Subcutaneous adipose tissue (tissue), 4 donors: ENCODE measurements around the gene C1GALT1. TPM values are rescaled to one million over a fixed set of nuclear protein-coding genes. Genes with fewer than 3 reads are reported as not detected.

Experiments
- total RNA-seq, 4 donors: library from RNA; depleted of rRNA; stranded (reverse); fragments of >200 nt; gene quantifications; one replicate each; pipeline ENCODE4 v1.1.0, GENCODE V29; 2016
- TF ChIP-seq, protein P1 (sequence below): fragments of 450-650 bp; IDR thresholded peaks from one replicate; pipeline ENCODE4 v1.5.1; 2016; ENCODE audit warnings: low read depth, mild to moderate bottlenecking, control low read depth, antibody characterized with exemption, moderate library complexity

The C1GALT1 gene
- total RNA-seq, 4 donors from 2014 or later = 21.3 to 37.7 (median 33.4) TPM

- TF ChIP-seq, protein P1, sequence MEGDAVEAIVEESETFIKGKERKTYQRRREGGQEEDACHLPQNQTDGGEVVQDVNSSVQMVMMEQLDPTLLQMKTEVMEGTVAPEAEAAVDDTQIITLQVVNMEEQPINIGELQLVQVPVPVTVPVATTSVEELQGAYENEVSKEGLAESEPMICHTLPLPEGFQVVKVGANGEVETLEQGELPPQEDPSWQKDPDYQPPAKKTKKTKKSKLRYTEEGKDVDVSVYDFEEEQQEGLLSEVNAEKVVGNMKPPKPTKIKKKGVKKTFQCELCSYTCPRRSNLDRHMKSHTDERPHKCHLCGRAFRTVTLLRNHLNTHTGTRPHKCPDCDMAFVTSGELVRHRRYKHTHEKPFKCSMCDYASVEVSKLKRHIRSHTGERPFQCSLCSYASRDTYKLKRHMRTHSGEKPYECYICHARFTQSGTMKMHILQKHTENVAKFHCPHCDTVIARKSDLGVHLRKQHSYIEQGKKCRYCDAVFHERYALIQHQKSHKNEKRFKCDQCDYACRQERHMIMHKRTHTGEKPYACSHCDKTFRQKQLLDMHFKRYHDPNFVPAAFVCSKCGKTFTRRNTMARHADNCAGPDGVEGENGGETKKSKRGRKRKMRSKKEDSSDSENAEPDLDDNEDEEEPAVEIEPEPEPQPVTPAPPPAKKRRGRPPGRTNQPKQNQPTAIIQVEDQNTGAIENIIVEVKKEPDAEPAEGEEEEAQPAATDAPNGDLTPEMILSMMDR = no peak
Measured at GRCh38 chr7:7237201-7237977, 55.0 kb downstream of the C1GALT1 start.

GRCh38 chr7:7237978-7238267, 55.6 kb downstream of the C1GALT1 start:
- TF ChIP-seq, protein P1 = no peak

- TF ChIP-seq, protein P1 = no peak
Measured at GRCh38 chr7:7239346-7239745, 57.0 kb downstream of the C1GALT1 start.

- TF ChIP-seq, protein P1 = no peak
Measured at GRCh38 chr7:7242899-7243298, 60.6 kb downstream of the C1GALT1 start.

DNA sequence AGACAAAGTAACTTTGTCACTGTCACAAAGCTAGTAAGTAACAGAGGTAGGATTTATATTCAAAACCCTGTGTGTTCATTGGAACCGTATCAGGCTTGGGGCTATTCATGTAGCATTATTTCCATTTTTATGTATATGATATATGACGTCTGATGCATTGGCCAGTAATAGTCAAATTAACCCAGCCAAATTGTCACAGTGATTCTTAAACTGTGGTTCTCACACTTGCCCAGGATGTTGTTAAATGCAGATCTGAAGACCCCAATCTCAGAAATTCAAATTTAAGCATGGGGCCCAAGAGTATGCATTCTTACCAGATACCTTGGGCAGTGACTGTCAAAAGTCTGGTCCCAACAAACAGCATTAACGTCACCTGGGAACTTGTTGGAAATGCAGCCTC, 63.9 kb downstream of the C1GALT1 start:
- TF ChIP-seq, protein P1 = no peak

- TF ChIP-seq, protein P1 = no peak
Measured at GRCh38 chr7:7247658-7248057, 65.3 kb downstream of the C1GALT1 start.

GRCh38 chr7:7249814-7250213, 67.5 kb downstream of the C1GALT1 start:
- TF ChIP-seq, protein P1 = no peak
